Measurements from ENCODE around the gene MKLN1. TPM values are rescaled to one million over a fixed set of nuclear protein-coding genes. Genes with fewer than 3 reads are reported as not detected.

The MKLN1 gene
- total RNA-seq, 1 donor from 2014 or later, result 61.7 TPM

DNA sequence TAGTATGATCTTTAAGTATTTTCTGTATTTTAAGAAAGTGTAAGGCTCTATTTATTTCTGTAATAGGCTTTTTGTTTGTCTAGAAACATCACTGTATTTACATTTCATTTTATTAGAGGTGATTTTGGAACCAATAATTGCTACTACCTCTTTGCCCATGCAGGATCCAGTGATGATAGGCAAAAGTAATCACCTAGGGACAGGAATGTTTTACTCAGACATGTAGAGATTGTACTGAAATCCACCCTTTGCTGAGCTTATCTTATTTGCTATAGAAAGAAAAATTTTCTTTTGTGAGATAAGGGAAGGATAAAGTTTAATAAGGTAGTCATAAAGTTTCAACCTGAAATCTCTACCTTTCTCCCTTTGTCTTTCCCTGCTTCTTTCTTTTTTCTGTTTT, 73.5 kb downstream of the MKLN1 start:
- H3K27me3 Mint-ChIP-seq (ENCODE audit: low read depth), result no peaks in the 10 kb centered on the region
- no peak for DNase-seq (ENCODE audit: low spot score in 2 of 2, unreplicated experiment in 2 of 2)

DNA sequence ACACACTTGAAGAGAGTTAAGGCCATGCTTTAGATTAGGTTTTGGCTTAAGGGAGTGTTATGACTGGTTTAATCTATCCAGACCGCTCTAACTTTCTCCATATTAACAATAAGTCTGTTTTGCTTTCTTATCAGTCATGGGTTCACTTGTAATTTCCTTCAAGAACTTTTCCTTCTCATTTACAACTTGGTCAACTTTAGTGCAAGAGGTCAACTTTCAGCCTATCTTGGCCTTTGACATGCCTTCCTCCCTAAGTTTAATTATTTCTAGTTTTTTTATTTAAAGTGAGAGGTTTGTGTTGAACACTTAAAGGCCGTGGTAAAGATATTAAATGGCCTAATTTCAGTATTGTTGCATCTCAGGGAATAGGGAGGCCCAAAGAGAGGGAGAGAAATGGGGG, 75.6 kb downstream of the MKLN1 start:
- Mint-ChIP-seq H3K9me3 (peaks cover 24% of the 10 kb centered on the region), H3K27me3 (ENCODE audit: low read depth) (no peaks in the 10 kb centered on the region)

More for the DNA sequence above, 73.5 kb downstream of the MKLN1 start:
- H3K36me3 Mint-ChIP-seq, result peaks cover 47% of the 10 kb centered on the region
- H3K4me1 Mint-ChIP-seq, result no peaks in the 10 kb centered on the region
- TF ChIP-seq, protein P1, sequence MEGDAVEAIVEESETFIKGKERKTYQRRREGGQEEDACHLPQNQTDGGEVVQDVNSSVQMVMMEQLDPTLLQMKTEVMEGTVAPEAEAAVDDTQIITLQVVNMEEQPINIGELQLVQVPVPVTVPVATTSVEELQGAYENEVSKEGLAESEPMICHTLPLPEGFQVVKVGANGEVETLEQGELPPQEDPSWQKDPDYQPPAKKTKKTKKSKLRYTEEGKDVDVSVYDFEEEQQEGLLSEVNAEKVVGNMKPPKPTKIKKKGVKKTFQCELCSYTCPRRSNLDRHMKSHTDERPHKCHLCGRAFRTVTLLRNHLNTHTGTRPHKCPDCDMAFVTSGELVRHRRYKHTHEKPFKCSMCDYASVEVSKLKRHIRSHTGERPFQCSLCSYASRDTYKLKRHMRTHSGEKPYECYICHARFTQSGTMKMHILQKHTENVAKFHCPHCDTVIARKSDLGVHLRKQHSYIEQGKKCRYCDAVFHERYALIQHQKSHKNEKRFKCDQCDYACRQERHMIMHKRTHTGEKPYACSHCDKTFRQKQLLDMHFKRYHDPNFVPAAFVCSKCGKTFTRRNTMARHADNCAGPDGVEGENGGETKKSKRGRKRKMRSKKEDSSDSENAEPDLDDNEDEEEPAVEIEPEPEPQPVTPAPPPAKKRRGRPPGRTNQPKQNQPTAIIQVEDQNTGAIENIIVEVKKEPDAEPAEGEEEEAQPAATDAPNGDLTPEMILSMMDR (IDR thresholded peaks at IDR 0.05; ENCODE audit: unreplicated experiment), result no peak
- H3K9me3 Mint-ChIP-seq, result peaks cover 24% of the 10 kb centered on the region
- H3K27ac Mint-ChIP-seq, result no peak overlapping the region
- no peak overlapping the region for H3K4me3 Mint-ChIP-seq

DNA sequence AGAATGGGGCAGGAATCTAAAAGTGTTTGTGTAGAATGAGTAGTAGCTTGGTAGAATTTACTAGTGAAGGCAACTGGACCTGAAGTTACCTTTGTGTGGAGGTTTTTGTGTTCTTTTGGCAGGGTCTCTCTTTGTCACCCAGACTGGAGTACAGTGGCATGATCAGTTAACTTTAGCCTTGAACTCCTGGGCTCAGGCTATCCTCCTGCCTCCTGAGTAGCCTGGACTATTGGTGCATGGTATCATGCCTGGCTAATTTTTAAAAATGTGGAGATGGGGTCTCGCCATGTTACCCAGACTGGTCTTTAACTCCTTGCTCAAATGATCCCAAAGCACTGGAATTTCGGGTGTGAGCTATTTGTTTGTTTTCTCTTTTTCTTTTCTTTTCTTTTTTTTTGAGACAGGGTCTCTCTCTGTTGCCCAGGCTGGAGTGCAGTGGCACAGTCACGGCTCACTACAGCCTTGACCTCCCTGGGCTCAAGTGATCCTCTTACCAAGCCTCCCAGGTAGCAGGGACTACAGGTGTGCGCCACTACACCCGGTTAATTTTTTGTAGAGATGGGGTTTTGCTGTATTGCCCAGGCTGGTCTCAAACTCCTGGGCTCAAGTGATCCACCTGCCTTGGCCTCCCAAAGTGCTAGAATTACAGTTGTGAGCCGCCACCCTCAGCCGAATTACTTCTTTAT, 76.7 kb downstream of the MKLN1 start:
- Mint-ChIP-seq H3K27me3 (ENCODE audit: low read depth) (no peaks in the 10 kb centered on the region), H3K4me1 (no peaks in the 10 kb centered on the region), H3K4me3 (no peak overlapping the region), H3K36me3 (peaks cover 43% of the 10 kb centered on the region), H3K27ac (no peak overlapping the region), H3K9me3 (peaks cover 24% of the 10 kb centered on the region)
- TF ChIP-seq, protein P1 (IDR thresholded peaks at IDR 0.05; ENCODE audit: unreplicated experiment), result no peak
- no peak for DNase-seq (ENCODE audit: low spot score in 2 of 2, unreplicated experiment in 2 of 2)

More for the DNA sequence above, 75.6 kb downstream of the MKLN1 start:
- no peak overlapping the region for H3K27ac Mint-ChIP-seq
- H3K4me1 Mint-ChIP-seq, result no peaks in the 10 kb centered on the region
- H3K36me3 Mint-ChIP-seq, result peaks cover 45% of the 10 kb centered on the region
- TF ChIP-seq, protein P1 (IDR thresholded peaks at IDR 0.05; ENCODE audit: unreplicated experiment), result no peak
- no peak for DNase-seq (ENCODE audit: low spot score in 2 of 2, unreplicated experiment in 2 of 2)
- no peak overlapping the region for H3K4me3 Mint-ChIP-seq

DNA sequence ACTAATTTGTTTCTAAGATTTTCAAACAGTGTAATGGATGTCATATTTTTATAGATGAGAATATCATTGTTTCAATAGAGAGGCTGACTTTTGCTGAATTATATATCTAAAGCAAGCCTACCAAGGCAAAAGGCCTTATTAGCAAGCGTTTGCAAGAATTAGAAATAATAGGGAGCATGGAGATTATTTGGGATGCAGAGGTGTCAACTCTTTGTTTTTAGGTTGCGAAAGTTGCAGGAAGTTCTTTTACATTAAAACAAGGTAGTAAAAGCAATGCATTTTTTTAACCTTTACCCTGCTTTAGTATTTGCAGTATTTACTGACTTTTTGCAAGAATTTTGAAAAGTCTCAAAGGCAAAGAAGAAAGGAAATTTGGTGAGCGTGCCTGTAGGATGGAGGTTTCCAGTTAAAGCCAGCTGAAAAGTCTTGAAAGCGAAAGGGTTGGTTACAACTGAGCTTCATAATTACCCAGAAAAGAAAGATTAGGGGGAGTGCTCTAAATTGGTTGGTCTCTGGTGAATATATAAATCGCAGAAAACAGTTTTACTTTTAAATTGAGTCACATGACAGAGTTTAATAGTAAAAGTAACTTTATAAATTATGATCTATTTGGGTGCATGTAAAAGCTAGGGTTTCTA, 81.6 kb downstream of the MKLN1 start:
- peaks cover under 1% of the 10 kb centered on the region for H3K9me3 Mint-ChIP-seq
- no peaks in the 10 kb centered on the region for H3K27me3 Mint-ChIP-seq (ENCODE audit: low read depth)
- TF ChIP-seq, protein P1 (IDR thresholded peaks at IDR 0.05; ENCODE audit: unreplicated experiment), result no peak
- peaks cover 14% of the 10 kb centered on the region for H3K36me3 Mint-ChIP-seq
- DNase-seq (ENCODE audit: low spot score in 2 of 2, unreplicated experiment in 2 of 2), result no peak
- H3K27ac Mint-ChIP-seq, result no peak overlapping the region
- no peak overlapping the region for H3K4me3 Mint-ChIP-seq
- no peaks in the 10 kb centered on the region for H3K4me1 Mint-ChIP-seq

DNA sequence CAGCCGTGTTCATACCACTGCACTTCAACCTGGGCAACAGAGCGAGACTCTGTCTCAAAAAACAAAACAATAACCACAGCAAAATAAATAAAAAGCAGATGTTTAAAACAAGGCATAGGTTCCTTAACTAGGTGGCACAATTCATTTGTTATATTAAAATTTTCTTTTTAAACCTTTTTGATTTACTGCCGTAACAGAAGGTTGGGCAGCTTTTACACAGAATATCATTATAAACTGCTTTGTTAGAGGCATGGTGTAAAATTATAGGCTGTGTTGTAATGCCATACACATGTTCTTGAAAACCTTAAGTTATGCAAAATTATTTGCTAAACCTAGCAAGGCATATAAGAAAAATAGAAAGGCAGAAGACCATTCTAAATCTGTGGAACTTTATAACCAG, 84.4 kb downstream of the MKLN1 start:
- no peak for DNase-seq (ENCODE audit: low spot score in 2 of 2, unreplicated experiment in 2 of 2)
- Mint-ChIP-seq H3K36me3 (peaks cover 17% of the 10 kb centered on the region), H3K4me1 (no peaks in the 10 kb centered on the region), H3K27me3 (ENCODE audit: low read depth) (no peaks in the 10 kb centered on the region), H3K4me3 (no peak overlapping the region), H3K9me3 (no peaks in the 10 kb centered on the region), H3K27ac (no peak overlapping the region)
- TF ChIP-seq, protein P1 (IDR thresholded peaks at IDR 0.05; ENCODE audit: unreplicated experiment), result no peak
